ENCODE results near the gene MVP.

The MVP gene

GRCh38 chr16:29804020-29804419, 16.2 kb upstream of the MVP start:
- no peak for DNase-seq

GRCh38 chr16:29804455-29805231, 15.6 kb upstream of the MVP start:
- no peak for DNase-seq

- peak; percentile 99 for DNase-seq
Measured at GRCh38 chr16:29805232-29806098, 14.8 kb upstream of the MVP start.

GRCh38 chr16:29806099-29806579, 14.1 kb upstream of the MVP start, which contains the start of gene MAZ:
TSS of gene MAZ (plus strand) at chr16:29806529. CDS start at chr16:29806702, 173 bp downstream.
- DNase-seq: no peak

GRCh38 chr16:29806641-29807425, 13.4 kb upstream of the MVP start:
- DNase-seq: peak; percentile 73

- DNase-seq: peak; percentile 91
Measured at GRCh38 chr16:29807426-29808218, 12.6 kb upstream of the MVP start.

- no peak for DNase-seq
Measured at GRCh38 chr16:29808219-29808900, 11.9 kb upstream of the MVP start.

GRCh38 chr16:29809031-29809747, 11.1 kb upstream of the MVP start:
- no peak for DNase-seq

- peak; percentile 49 for DNase-seq
Measured at GRCh38 chr16:29809850-29810698, 10.2 kb upstream of the MVP start.

- DNase-seq: no peak
Measured at GRCh38 chr16:29810699-29811169, 9.5 kb upstream of the MVP start.

- peak; percentile 83 for DNase-seq
Measured at GRCh38 chr16:29811170-29811895, 8.9 kb upstream of the MVP start.

GRCh38 chr16:29811896-29812665, 8.2 kb upstream of the MVP start, which contains the start of gene PRRT2:
TSS of gene PRRT2 (plus strand) at chr16:29812193. CDS start at chr16:29813055, 862 bp downstream.
- DNase-seq: peak; percentile 78

GRCh38 chr16:29812754-29813643, 7.3 kb upstream of the MVP start:
- DNase-seq: no peak

- no peak for DNase-seq
Measured at GRCh38 chr16:29813644-29814562, 6.4 kb upstream of the MVP start.

- no peak for DNase-seq
Measured at GRCh38 chr16:29814592-29814991, 5.7 kb upstream of the MVP start.
